Measurements from ENCODE around the gene EPSTI1. TPM values are rescaled to one million over a fixed set of nuclear protein-coding genes. Genes with fewer than 3 reads are reported as not detected.

EPSTI1 gene
- total and polyA plus RNA-seq, 8 donors: 0.83 to 9.7 (median 2.1) TPM

DNA sequence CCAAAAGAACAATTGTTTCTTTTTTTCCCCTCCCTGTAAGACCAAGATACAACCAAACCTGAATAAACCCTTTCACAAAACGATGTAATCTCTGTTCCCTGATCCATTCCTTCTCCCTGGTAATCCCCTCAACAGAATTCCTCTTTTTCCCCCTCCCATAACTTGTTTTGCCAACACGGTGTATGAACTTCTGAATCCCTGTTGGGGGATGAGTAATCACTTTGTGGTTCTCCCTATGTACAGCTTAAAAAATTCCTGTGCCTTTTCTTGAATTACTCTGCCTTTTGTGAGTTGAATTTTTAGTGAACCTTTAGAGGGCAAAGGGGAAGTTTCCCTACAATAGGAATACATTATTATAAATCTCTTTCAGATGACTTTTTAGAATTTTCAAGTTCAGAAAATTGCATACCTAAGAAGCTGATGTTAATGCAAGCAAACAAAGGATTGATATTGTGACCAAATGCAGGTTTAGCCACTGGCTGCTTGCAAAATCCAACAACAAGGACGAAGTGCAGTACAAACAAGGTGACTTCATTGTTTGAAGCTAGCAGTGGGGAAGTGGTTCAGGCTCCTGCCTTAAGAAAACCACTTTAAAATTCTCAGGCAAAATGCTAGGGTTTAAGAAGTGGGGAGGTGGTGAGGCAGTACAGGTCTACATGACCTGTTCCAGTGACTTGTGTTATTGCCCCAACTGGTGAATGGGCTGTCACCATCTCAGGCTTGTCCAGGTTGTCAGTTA is 15.0 kb upstream of the EPSTI1 start:
- Histone ChIP-seq H3K27me3 (no peaks in the 10 kb centered on the region), H3K36me3 (no peaks in the 10 kb centered on the region), H3K27ac (no peak overlapping the region), H3K4me1 (peaks cover 0 to 3% (median 0%) of the 10 kb centered on the region in 3 donors), H3K9me3 (no peaks in the 10 kb centered on the region), H3K4me3 (no peak overlapping the region)
- intact Hi-C loops (cut with DNase I): no loop called here
- TF ChIP-seq CTCF (IDR thresholded peaks at IDR 0.05): no peak
- FAIRE-seq: no peak
- 23 to 24% methylated on average over 3 of the region's 3 CpGs for WGBS, 2 donors
- peak in 1 of 4 donors; percentile 42 for ATAC-seq
- DNase-seq: no peak

DNA sequence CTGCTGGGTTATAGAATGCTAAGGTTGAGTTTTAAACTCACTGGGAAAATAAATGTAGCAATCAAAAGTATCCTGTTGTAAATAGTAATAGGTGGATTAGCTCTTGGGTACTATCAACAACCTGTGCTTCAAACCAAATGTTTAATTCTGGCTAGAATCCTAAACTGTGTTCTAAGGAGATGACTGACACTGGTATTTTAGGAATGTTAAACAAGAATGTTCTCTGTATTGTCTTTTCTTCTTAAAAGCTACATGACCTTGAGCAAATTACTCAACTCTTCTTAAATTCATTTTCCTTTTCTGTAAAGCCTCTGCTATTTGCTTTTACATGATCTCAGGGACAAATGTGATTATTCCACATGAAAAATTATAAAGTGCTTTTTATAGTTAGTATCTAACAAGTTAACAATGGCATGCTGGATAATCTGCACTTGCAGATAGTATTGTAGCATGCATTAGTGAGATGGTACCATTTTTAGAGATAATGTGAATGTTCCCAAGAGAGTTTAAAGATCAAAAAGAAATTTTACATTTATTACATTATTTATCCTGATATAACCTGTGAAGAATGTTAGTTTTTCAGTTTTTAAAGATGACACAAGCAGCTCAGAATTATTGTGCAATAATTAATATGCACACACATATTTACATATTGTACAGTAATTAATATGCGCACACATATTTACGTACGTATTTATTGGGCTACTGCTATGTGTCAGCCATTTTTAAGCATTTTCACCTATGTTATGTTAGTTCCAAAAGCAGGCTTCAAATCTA is 13.6 kb upstream of the EPSTI1 start:
- no peaks in the 10 kb centered on the region for H3K36me3 ChIP-seq
- no peak overlapping the region for H3K27ac ChIP-seq
- WGBS, 2 donors: 84 to 87% methylated on average over 3 of the region's 3 CpGs
- intact Hi-C loops (cut with DNase I): no loop called here
- FAIRE-seq (no peak), ATAC-seq (peak in 3 of 4 donors; percentile 56 to 67 (median 60)), DNase-seq (no peak)
- H3K9me3 ChIP-seq: no peaks in the 10 kb centered on the region
- H3K4me3 ChIP-seq: no peak overlapping the region
- peaks cover 0 to 3% (median 0%) of the 10 kb centered on the region in 3 donors for H3K4me1 ChIP-seq
- H3K27me3 ChIP-seq: no peaks in the 10 kb centered on the region
- TF ChIP-seq CTCF (IDR thresholded peaks at IDR 0.05): no peak

DNA sequence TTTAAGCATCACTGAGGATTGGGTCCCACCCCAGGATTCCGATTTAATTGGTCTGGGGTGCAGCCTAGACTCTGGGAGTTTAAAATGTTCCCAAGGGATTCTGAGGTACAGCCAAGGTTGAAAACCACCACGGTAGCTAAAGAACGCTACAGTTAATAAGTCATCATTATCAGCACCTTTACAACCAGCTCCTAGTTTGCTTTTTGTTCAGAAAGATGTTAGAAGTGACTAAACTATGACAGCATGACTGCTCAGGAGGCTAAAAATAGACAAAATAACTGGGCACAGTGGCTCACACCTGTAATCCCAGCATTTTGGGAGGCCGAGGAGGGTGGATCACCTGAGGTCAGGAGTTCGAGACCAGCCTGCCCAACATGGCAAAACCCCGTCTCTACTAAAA is 11.7 kb upstream of the EPSTI1 start:
- no peak for TF ChIP-seq CTCF (IDR thresholded peaks at IDR 0.05)
- no peaks in the 10 kb centered on the region for H3K36me3 ChIP-seq
- DNase-seq: no peak
- intact Hi-C loops (cut with DNase I): no loop called here
- no peak overlapping the region for H3K27ac ChIP-seq
- H3K4me3 ChIP-seq: no peak overlapping the region
- 85 to 88% methylated on average over 6 of the region's 6 CpGs for WGBS, 2 donors
- ATAC-seq: no peak
- no peak for FAIRE-seq
- peaks cover 0 to 3% (median 0%) of the 10 kb centered on the region in 3 donors for H3K4me1 ChIP-seq
- no peaks in the 10 kb centered on the region for H3K9me3 ChIP-seq
- H3K27me3 ChIP-seq: no peaks in the 10 kb centered on the region

GRCh38 chr13:43003010-43003409 is 11.0 kb upstream of the EPSTI1 start:
- Histone ChIP-seq H3K27ac (no peak overlapping the region), H3K4me1 (peaks cover 0 to 3% (median 0%) of the 10 kb centered on the region in 3 donors), H3K9me3 (no peaks in the 10 kb centered on the region), H3K27me3 (no peaks in the 10 kb centered on the region), H3K36me3 (no peaks in the 10 kb centered on the region), H3K4me3 (no peak overlapping the region)
- FAIRE-seq (no peak), ATAC-seq (no peak), DNase-seq (no peak)
- intact Hi-C loops (cut with DNase I): no loop called here
- 83 to 92% methylated on average over 2 of the region's 2 CpGs for WGBS, 2 donors
- no peak for TF ChIP-seq CTCF (IDR thresholded peaks at IDR 0.05)
